ENCODE measurements around the gene SALL4.
"Not testable (repeated sequence)": the region's sequence is repeated elsewhere in the genome, so short reads cannot be mapped to it uniquely, and the experiment has no call there.

Gene SALL4

GRCh38 chr20:51752343-51752951 is 49.9 kb downstream of the SALL4 start:
- no peak overlapping the region for H3K27ac ChIP-seq (ENCODE audit: low read depth, low read length)
- H3K9ac ChIP-seq (ENCODE audit: low read depth in 1 of 2, low read length in 2 of 2): peak overlapping the region in 1 of 2 donors; percentile 25
- no peak overlapping the region for H3K4me3 ChIP-seq (ENCODE audit: low read depth in 1 of 2, low read length in 2 of 2)

DNA sequence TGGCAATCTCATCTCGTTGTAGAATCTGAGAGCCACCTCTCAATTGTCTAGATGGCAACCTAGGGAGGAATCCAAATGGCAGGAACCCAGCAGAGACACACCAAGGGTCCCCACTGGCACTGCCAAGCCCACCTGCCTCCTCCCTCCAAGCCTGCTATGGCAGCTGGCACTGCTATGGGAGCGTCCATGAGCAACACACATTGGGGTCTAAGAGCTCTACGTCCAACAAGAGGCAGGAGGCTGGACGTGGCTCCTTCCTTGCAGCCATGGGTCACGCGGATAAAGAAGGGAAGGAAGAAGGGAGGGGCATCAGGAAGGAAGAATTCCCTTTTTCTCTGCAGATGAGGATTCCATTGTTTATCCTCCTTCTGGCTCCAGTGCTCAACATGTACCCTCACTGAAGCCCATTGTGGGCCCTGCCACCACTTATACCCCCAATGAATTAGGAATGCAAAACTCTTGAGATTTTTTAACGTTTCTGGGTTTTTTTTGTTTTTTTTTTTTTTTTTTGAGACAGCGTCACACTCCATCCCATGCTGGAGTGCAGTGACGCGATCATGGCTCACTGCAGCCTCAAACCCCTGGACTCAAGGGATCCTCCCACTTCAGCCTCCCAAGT is 51.4 kb downstream of the SALL4 start:
- peak overlapping the region in 1 of 2 donors; percentile 60 for H3K9ac ChIP-seq (ENCODE audit: low read depth in 1 of 2, low read length in 2 of 2)

More at GRCh38 chr20:51752343-51752951, 49.9 kb downstream of the SALL4 start:
- Histone ChIP-seq H3K36me3 (ENCODE audit: control insufficient read depth in 1 of 2, insufficient read depth in 2 of 2, low read length in 2 of 2) (no peaks in the 10 kb centered on the region), H3K9me3 (ENCODE audit: control insufficient read depth in 1 of 2, low read length in 2 of 2) (no peaks in the 10 kb centered on the region), H3K27me3 (ENCODE audit: control insufficient read depth in 1 of 2, insufficient read depth in 2 of 2, low read length in 2 of 2) (no peaks in the 10 kb centered on the region), H3K4me1 (ENCODE audit: control insufficient read depth in 1 of 2, insufficient read depth in 2 of 2, low read length in 2 of 2) (peaks cover 15 to 18% of the 10 kb centered on the region in 2 donors)

DNA sequence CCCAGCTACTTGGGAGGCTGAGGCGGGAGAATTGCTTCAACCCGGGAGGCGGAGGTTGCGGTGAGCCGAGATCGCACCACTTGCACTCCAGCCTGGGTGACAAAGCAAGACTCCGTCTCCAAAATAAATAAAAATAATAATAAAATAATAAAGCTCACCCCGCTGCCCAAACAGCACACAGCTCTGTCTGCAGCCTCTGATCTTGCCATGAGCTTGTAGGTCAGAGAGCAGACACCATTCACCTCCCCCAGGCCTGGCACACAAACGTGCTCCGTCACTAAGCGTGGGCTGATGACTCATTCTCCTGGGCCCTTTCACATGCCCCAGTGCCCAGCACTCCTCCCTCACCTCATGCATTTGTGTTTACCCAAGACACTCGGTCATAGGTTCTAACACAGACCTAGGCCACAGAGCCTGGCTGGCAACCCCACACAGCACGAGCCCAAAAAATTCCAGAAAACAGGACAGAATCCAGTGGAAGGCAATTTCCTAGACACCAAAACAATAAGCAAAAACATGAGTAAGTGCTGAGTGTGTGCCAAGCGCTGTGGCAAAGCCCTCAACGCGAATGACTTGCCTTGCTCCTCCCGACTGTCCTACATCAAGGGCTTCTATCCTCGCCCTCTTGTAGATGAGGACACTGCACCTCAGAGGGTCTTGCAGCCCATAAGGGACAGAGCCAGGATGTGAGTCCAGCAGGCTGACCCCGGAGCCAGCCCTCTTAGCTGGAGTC is 52.1 kb downstream of the SALL4 start:
- Histone ChIP-seq H3K27me3 (ENCODE audit: control insufficient read depth in 1 of 2, insufficient read depth in 2 of 2, low read length in 2 of 2) (no peaks in the 10 kb centered on the region), H3K4me3 (ENCODE audit: low read depth in 1 of 2, low read length in 2 of 2) (peak overlapping the region in 1 of 2 donors; percentile 25), H3K36me3 (ENCODE audit: control insufficient read depth in 1 of 2, insufficient read depth in 2 of 2, low read length in 2 of 2) (no peaks in the 10 kb centered on the region), H3K9ac (ENCODE audit: low read depth in 1 of 2, low read length in 2 of 2) (peak overlapping the region; percentile 48 to 60), H3K27ac (ENCODE audit: low read depth, low read length) (peak overlapping the region; percentile 88), H3K9me3 (ENCODE audit: control insufficient read depth in 1 of 2, low read length in 2 of 2) (no peaks in the 10 kb centered on the region), H3K4me1 (ENCODE audit: control insufficient read depth in 1 of 2, insufficient read depth in 2 of 2, low read length in 2 of 2) (peaks cover 11 to 14% of the 10 kb centered on the region in 2 donors)

More for the DNA sequence above, 51.4 kb downstream of the SALL4 start:
- H3K36me3 ChIP-seq (ENCODE audit: control insufficient read depth in 1 of 2, insufficient read depth in 2 of 2, low read length in 2 of 2): no peaks in the 10 kb centered on the region
- H3K9me3 ChIP-seq (ENCODE audit: control insufficient read depth in 1 of 2, low read length in 2 of 2): no peaks in the 10 kb centered on the region
- peak overlapping the region in 1 of 2 donors; percentile 25 for H3K4me3 ChIP-seq (ENCODE audit: low read depth in 1 of 2, low read length in 2 of 2)
- H3K4me1 ChIP-seq (ENCODE audit: control insufficient read depth in 1 of 2, insufficient read depth in 2 of 2, low read length in 2 of 2): peaks cover 11 to 14% of the 10 kb centered on the region in 2 donors
- H3K27ac ChIP-seq (ENCODE audit: low read depth, low read length): peak overlapping the region; percentile 88
- H3K27me3 ChIP-seq (ENCODE audit: control insufficient read depth in 1 of 2, insufficient read depth in 2 of 2, low read length in 2 of 2): no peaks in the 10 kb centered on the region

- H3K4me1 ChIP-seq (ENCODE audit: control insufficient read depth in 1 of 2, insufficient read depth in 2 of 2, low read length in 2 of 2): peaks cover 11 to 14% of the 10 kb centered on the region in 2 donors
- no peaks in the 10 kb centered on the region for H3K36me3 ChIP-seq (ENCODE audit: control insufficient read depth in 1 of 2, insufficient read depth in 2 of 2, low read length in 2 of 2)
- no peak overlapping the region for H3K4me3 ChIP-seq (ENCODE audit: low read depth in 1 of 2, low read length in 2 of 2)
- no peak overlapping the region for H3K27ac ChIP-seq (ENCODE audit: low read depth, low read length)
- H3K27me3 ChIP-seq (ENCODE audit: control insufficient read depth in 1 of 2, insufficient read depth in 2 of 2, low read length in 2 of 2): no peaks in the 10 kb centered on the region
- no peak overlapping the region for H3K9ac ChIP-seq (ENCODE audit: low read depth in 1 of 2, low read length in 2 of 2)
- no peaks in the 10 kb centered on the region for H3K9me3 ChIP-seq (ENCODE audit: control insufficient read depth in 1 of 2, low read length in 2 of 2)
These were observed 52.7 kb downstream of the SALL4 start for GRCh38 chr20:51749674-51750036.

GRCh38 chr20:51747182-51747911 is 55.0 kb downstream of the SALL4 start:
- Histone ChIP-seq H3K4me1 (ENCODE audit: control insufficient read depth in 1 of 2, insufficient read depth in 2 of 2, low read length in 2 of 2) (peaks cover 22 to 23% of the 10 kb centered on the region in 2 donors), H3K9me3 (ENCODE audit: control insufficient read depth in 1 of 2, low read length in 2 of 2) (no peaks in the 10 kb centered on the region), H3K36me3 (ENCODE audit: control insufficient read depth in 1 of 2, insufficient read depth in 2 of 2, low read length in 2 of 2) (no peaks in the 10 kb centered on the region), H3K27ac (ENCODE audit: low read depth, low read length) (no peak overlapping the region), H3K9ac (ENCODE audit: low read depth in 1 of 2, low read length in 2 of 2) (no peak overlapping the region), H3K27me3 (ENCODE audit: control insufficient read depth in 1 of 2, insufficient read depth in 2 of 2, low read length in 2 of 2) (no peaks in the 10 kb centered on the region), H3K4me3 (ENCODE audit: low read depth in 1 of 2, low read length in 2 of 2) (no peak overlapping the region)

DNA sequence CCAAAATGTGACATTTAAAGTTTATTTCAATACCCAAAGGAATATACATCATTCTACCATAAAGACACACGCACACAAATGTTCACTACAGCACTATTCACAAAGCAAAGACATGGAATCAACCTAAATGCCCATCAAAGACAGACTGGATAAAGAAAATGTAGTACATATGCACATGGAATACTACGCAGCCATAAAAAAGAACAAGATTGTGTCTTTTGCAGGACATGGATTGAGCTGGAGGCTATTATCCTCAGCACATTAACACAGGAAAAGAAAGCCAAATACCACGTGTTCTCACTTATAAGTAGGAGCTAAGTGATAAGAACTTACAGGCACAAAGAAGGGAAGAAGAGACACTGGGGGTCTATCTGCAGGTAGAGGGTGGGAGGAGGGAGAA is 56.5 kb downstream of the SALL4 start:
- Histone ChIP-seq H3K4me3 (ENCODE audit: low read depth in 1 of 2, low read length in 2 of 2) (no peak overlapping the region), H3K27ac (ENCODE audit: low read depth, low read length) (no peak overlapping the region), H3K9me3 (ENCODE audit: control insufficient read depth in 1 of 2, low read length in 2 of 2) (no peaks in the 10 kb centered on the region), H3K9ac (ENCODE audit: low read depth in 1 of 2, low read length in 2 of 2) (no peak overlapping the region), H3K36me3 (ENCODE audit: control insufficient read depth in 1 of 2, insufficient read depth in 2 of 2, low read length in 2 of 2) (no peaks in the 10 kb centered on the region), H3K27me3 (ENCODE audit: control insufficient read depth in 1 of 2, insufficient read depth in 2 of 2, low read length in 2 of 2) (no peaks in the 10 kb centered on the region), H3K4me1 (ENCODE audit: control insufficient read depth in 1 of 2, insufficient read depth in 2 of 2, low read length in 2 of 2) (peaks cover 22 to 26% of the 10 kb centered on the region in 2 donors)

DNA sequence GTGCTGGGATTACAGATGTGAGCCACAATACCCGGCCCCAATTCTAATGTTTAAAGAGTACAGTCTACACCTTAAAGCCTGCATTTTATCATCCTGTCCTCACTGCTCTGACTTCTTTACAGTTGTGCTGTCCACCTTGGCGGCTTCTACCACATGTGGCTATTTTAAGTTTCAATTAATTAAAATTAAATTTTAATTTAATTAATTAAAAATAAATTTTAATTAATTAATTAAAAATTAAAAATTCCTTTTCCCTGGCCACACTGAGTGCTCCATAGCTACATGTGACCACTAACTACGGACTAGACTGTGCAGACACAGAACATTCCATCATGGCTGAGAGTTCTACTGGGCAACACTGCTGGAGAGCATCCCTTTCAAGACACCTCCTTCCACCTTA is 61.5 kb downstream of the SALL4 start:
- H3K9ac ChIP-seq (ENCODE audit: low read depth in 1 of 2, low read length in 2 of 2): no peak overlapping the region
- H3K4me3 ChIP-seq (ENCODE audit: low read depth in 1 of 2, low read length in 2 of 2): no peak overlapping the region
- peaks cover 21 to 22% of the 10 kb centered on the region in 2 donors for H3K4me1 ChIP-seq (ENCODE audit: control insufficient read depth in 1 of 2, insufficient read depth in 2 of 2, low read length in 2 of 2)
- no peaks in the 10 kb centered on the region for H3K36me3 ChIP-seq (ENCODE audit: control insufficient read depth in 1 of 2, insufficient read depth in 2 of 2, low read length in 2 of 2)
- H3K27me3 ChIP-seq (ENCODE audit: control insufficient read depth in 1 of 2, insufficient read depth in 2 of 2, low read length in 2 of 2): no peaks in the 10 kb centered on the region
- H3K27ac ChIP-seq (ENCODE audit: low read depth, low read length): no peak overlapping the region
- no peaks in the 10 kb centered on the region for H3K9me3 ChIP-seq (ENCODE audit: control insufficient read depth in 1 of 2, low read length in 2 of 2)

- not testable (repeated sequence) for H3K9me3 ChIP-seq (ENCODE audit: control insufficient read depth in 1 of 2, low read length in 2 of 2); H3K36me3 ChIP-seq (ENCODE audit: control insufficient read depth in 1 of 2, insufficient read depth in 2 of 2, low read length in 2 of 2); H3K27ac ChIP-seq (ENCODE audit: low read depth, low read length); H3K27me3 ChIP-seq (ENCODE audit: control insufficient read depth in 1 of 2, insufficient read depth in 2 of 2, low read length in 2 of 2); H3K9ac ChIP-seq (ENCODE audit: low read depth in 1 of 2, low read length in 2 of 2); H3K4me3 ChIP-seq (ENCODE audit: low read depth in 1 of 2, low read length in 2 of 2)
- peaks cover 26 to 27% of the 10 kb centered on the region in 2 donors for H3K4me1 ChIP-seq (ENCODE audit: control insufficient read depth in 1 of 2, insufficient read depth in 2 of 2, low read length in 2 of 2)
These were observed 62.0 kb downstream of the SALL4 start for GRCh38 chr20:51740308-51740707.

DNA sequence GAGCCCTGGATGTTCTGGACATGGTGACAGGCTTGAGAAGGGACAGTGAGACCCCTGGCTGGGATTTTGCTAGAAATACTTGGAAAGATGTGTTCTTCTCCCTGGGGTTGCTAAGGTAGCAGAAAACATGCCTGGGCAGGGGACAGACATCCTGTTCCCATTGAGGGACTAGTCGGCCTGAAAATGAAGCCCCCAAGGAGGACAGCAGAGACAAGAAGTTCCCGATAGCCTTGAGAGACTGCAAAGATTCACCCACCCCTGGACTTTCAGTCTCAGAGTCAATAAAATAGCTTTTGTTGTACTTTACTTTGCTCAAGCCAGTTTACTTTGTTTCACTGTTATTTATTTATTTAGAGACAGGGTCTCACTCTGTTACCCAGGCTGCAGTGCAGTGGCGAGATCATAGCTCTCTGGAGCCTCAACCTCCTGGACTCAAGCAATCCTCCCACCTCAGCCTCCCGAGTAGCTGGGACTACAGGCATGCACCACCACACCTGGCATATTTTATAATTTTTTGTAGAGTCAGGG is 62.5 kb downstream of the SALL4 start:
- H3K9me3 ChIP-seq (ENCODE audit: control insufficient read depth in 1 of 2, low read length in 2 of 2): no peaks in the 10 kb centered on the region
- peaks cover 28 to 31% of the 10 kb centered on the region in 2 donors for H3K4me1 ChIP-seq (ENCODE audit: control insufficient read depth in 1 of 2, insufficient read depth in 2 of 2, low read length in 2 of 2)

More for the DNA sequence above, 62.5 kb downstream of the SALL4 start:
- Histone ChIP-seq H3K4me3 (ENCODE audit: low read depth in 1 of 2, low read length in 2 of 2) (no peak overlapping the region), H3K27me3 (ENCODE audit: control insufficient read depth in 1 of 2, insufficient read depth in 2 of 2, low read length in 2 of 2) (no peaks in the 10 kb centered on the region), H3K27ac (ENCODE audit: low read depth, low read length) (no peak overlapping the region), H3K9ac (ENCODE audit: low read depth in 1 of 2, low read length in 2 of 2) (no peak overlapping the region), H3K36me3 (ENCODE audit: control insufficient read depth in 1 of 2, insufficient read depth in 2 of 2, low read length in 2 of 2) (no peaks in the 10 kb centered on the region)

Measured in duodenal mucosa (tissue), 2 donors.